D721Med (cell line): ENCODE measurements around the gene RNF208.

Experiments
- DNase-seq: peaks from one replicate; pipeline ENCODE4 v3.0.0; 2011; ENCODE audit warnings: low spot score; ENCODE audit not compliant: insufficient read length
- FAIRE-seq: peaks from 2 replicates; lab custom pipeline; 2011; peaks lifted over from hg19 to GRCh38; lab: Jason Lieb, UNC
- CTCF ChIP-seq: IDR thresholded peaks from 2 replicates; pipeline ENCODE4 v1.5.1; 2012; ENCODE audit warnings: mild to moderate bottlenecking, control low read depth; ENCODE audit not compliant: insufficient read depth; ENCODE audit errors: missing control alignments

RNF208 gene

GRCh38 chr9:137192448-137192780 is 29.6 kb downstream of the RNF208 start:
- DNase-seq (no peak), FAIRE-seq (no peak)
- no peak for TF ChIP-seq CTCF

DNA sequence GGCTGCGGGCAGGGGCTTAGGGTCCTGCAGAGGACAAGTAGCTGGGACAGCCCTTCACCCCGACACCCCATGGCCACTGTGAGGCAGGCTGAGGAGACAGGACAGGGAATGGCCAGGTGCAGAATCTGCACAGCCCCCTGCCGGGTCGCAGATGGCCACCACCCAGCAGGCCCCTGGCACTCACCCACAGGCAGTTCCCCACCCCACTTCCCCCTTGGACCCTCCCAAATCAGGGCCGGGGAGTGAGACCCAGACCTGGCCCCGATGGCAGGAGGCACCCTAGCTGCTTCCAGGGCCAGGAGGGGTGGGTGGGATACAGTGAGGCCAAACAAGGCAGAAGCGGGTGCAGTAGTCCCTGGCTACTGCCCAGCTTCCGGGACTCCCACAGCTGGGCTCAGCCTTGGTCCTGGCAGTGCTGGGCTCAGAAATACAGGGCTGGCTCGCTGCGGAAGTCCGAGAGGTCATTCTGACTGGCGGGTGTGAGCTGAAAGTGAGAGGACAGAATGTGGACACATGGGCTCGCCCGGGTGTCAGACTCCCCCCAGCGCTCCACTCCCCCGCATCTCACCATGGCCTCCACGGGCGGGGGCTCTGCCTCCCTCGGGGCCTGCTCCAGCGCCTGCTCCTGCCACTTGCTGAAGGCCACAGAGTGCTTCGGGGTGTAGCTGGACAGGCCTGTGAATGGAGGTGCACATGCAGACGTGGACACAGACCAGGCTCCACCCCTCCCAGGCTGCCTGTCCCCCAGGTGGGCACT is 30.2 kb downstream of the RNF208 start:
- TF ChIP-seq CTCF: no peak
- FAIRE-seq: no peak

DNA sequence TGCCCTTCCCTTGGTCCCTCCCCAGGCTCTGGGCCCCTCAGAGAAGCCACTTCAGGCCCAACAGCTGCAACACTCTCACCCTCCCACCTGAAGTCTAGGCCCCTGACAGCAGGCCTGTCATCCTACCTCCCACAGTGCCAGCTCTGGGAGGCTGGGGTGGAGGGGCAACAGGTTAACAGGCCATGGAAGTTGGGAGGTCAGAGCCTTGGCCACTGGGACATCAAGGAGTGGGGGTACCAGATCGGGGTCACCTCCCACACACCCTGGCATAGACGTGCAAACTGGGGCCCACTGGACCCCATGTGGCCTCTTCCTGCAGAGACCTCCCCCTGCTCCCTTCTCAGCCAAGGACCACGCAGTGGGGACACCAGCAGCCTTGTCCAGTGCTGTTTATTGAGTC is 30.8 kb downstream of the RNF208 start:
- no peak for DNase-seq
- FAIRE-seq: no peak
- no peak for TF ChIP-seq CTCF

More for the DNA sequence above, 30.2 kb downstream of the RNF208 start:
- no peak for DNase-seq

- FAIRE-seq (no peak), DNase-seq (no peak)
- no peak for TF ChIP-seq CTCF
Observed at GRCh38 chr9:137190315-137190856, 31.7 kb downstream of the RNF208 start.

GRCh38 chr9:137189297-137190295 is 32.4 kb downstream of the RNF208 start:
- FAIRE-seq (no peak), DNase-seq (no peak)
- no peak for TF ChIP-seq CTCF

GRCh38 chr9:137188490-137189296 is 33.3 kb downstream of the RNF208 start, which contains the start of the genes ANAPC2 and SSNA1:
ANAPC2 (minus strand) TSS chr9:137188560; CDS start chr9:137188532, 28 bp downstream.
SSNA1 (plus strand) TSS chr9:137188676; CDS start chr9:137188727, 51 bp downstream.
- TF ChIP-seq CTCF: peak; percentile 26
- no peak for FAIRE-seq
- no peak for DNase-seq
